ENCODE results near the gene STOX2.

The STOX2 gene

GRCh38 chr4:183889190-183889589 is 15.9 kb upstream of the STOX2 start:
- DNase-seq (ENCODE audit: low spot score), result no peak

GRCh38 chr4:183897193-183897592 is 7.9 kb upstream of the STOX2 start:
- DNase-seq (ENCODE audit: low spot score), result no peak

- no peak for DNase-seq (ENCODE audit: low spot score)
These were observed 6.7 kb upstream of the STOX2 start for GRCh38 chr4:183898456-183898855.

GRCh38 chr4:183903021-183903760 is 1.9 kb upstream of the STOX2 start:
- no peak for DNase-seq (ENCODE audit: low spot score)

GRCh38 chr4:183905593-183906488 is 734 bp downstream of the STOX2 start:
- no peak for DNase-seq (ENCODE audit: low spot score)

GRCh38 chr4:183906489-183906738 is 1.3 kb downstream of the STOX2 start:
- no peak for DNase-seq (ENCODE audit: low spot score)

- no peak for DNase-seq (ENCODE audit: low spot score)
These were observed 1.9 kb downstream of the STOX2 start for GRCh38 chr4:183906739-183907651.

GRCh38 chr4:183907871-183908683 is 3.0 kb downstream of the STOX2 start:
- no peak for DNase-seq (ENCODE audit: low spot score)

GRCh38 chr4:183909187-183909586 is 4.1 kb downstream of the STOX2 start:
- no peak for DNase-seq (ENCODE audit: low spot score)

- DNase-seq (ENCODE audit: low spot score), result no peak
These were observed 4.7 kb downstream of the STOX2 start for GRCh38 chr4:183909801-183910200.

GRCh38 chr4:183912585-183912984 is 7.5 kb downstream of the STOX2 start:
- no peak for DNase-seq (ENCODE audit: low spot score)

- no peak for DNase-seq (ENCODE audit: low spot score)
These were observed 10.9 kb downstream of the STOX2 start for GRCh38 chr4:183915976-183916375.

- DNase-seq (ENCODE audit: low spot score), result no peak
These were observed 13.6 kb downstream of the STOX2 start for GRCh38 chr4:183918696-183919095.

- DNase-seq (ENCODE audit: low spot score), result no peak
These were observed 14.0 kb downstream of the STOX2 start for GRCh38 chr4:183919141-183919540.

GRCh38 chr4:183920512-183920911 is 15.4 kb downstream of the STOX2 start:
- DNase-seq (ENCODE audit: low spot score), result no peak

- DNase-seq (ENCODE audit: low spot score), result no peak
These were observed 16.2 kb downstream of the STOX2 start for GRCh38 chr4:183921335-183921734.

GRCh38 chr4:183924362-183925044 is 19.4 kb downstream of the STOX2 start:
- no peak for DNase-seq (ENCODE audit: low spot score)

GRCh38 chr4:183926950-183927349 is 21.8 kb downstream of the STOX2 start:
- DNase-seq (ENCODE audit: low spot score), result no peak

GRCh38 chr4:183932576-183932975 is 27.5 kb downstream of the STOX2 start:
- DNase-seq (ENCODE audit: low spot score), result no peak

GRCh38 chr4:183934761-183935160 is 29.7 kb downstream of the STOX2 start:
- no peak for DNase-seq (ENCODE audit: low spot score)

Measured in CD4-positive, alpha-beta T cell treated with Interleukin-6 at 100 ng/mL for 8 hours (primary cell).